HG02610 (cell line): Measurements from ENCODE around the gene SLC16A10.
A peak's percentile ranks its signal among the peaks of the same experiment; 100 is the strongest.
"Not testable (repeated sequence)": the region's sequence is repeated elsewhere in the genome, so short reads cannot be mapped to it uniquely, and the experiment has no call there.

Experiments used
- ATAC-seq: cut with Tn5 transposase; IDR thresholded peaks from one replicate; pipeline ENCODE4 v1.9.1; 2021; ENCODE audit warnings: mild to moderate bottlenecking, moderate library complexity; ENCODE audit not compliant: unreplicated experiment

The SLC16A10 gene, protein sequence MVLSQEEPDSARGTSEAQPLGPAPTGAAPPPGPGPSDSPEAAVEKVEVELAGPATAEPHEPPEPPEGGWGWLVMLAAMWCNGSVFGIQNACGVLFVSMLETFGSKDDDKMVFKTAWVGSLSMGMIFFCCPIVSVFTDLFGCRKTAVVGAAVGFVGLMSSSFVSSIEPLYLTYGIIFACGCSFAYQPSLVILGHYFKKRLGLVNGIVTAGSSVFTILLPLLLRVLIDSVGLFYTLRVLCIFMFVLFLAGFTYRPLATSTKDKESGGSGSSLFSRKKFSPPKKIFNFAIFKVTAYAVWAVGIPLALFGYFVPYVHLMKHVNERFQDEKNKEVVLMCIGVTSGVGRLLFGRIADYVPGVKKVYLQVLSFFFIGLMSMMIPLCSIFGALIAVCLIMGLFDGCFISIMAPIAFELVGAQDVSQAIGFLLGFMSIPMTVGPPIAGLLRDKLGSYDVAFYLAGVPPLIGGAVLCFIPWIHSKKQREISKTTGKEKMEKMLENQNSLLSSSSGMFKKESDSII

GRCh38 chr6:111087106-111087835 is at the start of gene SLC16A10:
Gene SLC16A10 (plus strand): TSS chr6:111087503. CDS start chr6:111087753, 250 bp downstream.
- ATAC-seq, result peak; percentile 79

DNA sequence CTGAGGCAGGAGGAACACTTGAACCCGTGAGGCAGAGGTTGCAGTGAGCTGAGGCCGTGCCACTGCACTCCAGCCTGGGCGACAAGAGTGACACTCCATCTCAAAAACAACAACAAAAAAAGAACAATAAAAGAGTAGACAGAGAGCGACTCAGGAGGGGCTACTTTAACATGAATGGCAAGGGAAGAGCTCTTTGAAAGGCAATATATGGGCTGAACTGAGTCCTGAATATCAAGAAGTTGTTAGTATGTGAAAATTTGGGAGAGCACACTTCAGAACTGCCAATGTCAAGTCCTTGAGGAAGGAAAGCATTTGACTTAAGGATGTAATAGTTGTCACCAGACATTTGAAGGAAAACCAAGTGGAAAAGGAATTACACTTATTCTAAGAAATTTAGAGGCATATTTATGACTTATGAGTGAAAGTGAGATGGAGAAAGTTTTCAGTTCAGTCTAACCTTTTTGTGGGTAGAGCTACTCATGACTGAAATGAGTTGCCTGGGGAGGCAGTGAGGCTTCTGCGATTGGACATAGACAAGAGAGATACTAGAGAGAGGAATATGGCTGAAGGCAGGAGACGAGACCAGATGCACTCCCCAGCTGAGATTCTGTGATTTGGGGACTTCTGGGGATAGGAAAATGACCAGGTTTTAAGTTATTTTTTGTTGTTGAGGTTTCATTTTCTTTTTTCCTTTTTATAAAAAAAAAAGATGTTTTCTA is 48.6 kb upstream of the SLC16A10 start:
- ATAC-seq, result peak; percentile 89

- ATAC-seq, result no peak
These were observed 45.4 kb upstream of the SLC16A10 start for GRCh38 chr6:111041917-111042316.

GRCh38 chr6:111047244-111047643 is 40.1 kb upstream of the SLC16A10 start:
- no peak for ATAC-seq

DNA sequence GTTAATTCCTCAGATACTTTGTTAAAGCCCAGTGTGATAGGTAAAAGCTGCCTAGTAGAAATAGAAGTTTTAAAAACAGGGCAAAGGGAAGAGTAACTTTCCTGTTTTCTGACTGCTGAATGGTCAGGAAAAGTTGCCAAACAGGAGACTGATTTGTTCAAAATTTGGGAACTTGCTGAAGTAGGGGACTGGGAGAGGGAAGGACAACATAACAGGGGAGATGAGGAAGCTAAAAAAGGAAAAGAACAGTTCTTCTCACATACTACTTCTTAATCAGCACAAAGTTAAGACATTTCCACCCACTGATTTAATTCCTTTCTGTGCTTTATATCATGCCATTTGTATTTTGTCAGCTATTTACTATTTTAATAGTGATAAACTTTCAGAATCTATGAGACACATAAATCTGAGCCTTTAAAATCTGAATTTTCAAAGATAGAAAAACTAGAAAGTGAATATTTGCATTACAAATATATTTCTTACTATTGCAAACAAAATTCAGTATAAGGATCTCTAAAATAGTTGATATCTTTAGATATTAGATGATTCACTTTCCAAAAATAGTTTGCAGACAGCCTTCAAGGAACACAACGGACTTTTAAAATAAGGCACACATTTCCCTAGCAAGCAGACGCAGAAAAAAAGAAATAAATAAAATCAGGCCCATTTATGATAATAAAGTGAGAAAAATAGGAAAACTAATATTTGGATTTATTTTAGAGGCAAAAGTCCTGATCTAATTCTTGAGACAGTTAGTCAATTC is 36.9 kb upstream of the SLC16A10 start:
- no peak for ATAC-seq

- no peak for ATAC-seq
These were observed 35.1 kb upstream of the SLC16A10 start for GRCh38 chr6:111052171-111052570.

DNA sequence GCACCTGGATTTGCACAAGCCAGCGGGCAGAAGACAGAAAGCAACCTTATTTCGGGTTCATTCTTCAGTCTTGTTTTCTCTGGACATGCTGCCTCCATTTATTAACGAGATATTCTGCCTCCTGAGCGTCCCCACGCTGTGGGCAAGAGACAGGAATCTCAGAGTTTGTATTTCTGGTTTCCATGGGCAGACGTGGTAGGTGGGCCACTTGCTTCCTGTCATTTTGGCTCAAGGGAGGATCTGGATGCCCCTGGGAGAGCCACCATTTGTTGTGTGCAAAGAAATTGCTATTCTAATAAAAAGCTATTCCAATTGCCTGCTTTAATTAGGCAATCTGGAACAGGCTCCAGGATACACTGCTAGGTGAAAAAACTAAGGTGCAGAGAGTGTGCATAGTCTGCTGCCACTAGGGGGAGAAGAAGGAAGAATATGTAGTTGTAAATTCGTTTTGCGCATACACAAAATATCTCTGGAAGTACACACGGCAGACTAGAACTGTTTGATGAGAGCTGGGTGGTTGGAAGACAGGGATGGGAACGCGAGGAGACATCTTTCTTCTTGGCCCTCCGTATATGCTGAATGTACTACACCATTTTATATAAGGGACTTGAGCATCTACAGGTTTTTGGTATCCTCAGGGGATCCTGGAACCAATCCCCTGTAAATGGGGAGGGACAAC is 30.1 kb upstream of the SLC16A10 start:
- no peak for ATAC-seq

DNA sequence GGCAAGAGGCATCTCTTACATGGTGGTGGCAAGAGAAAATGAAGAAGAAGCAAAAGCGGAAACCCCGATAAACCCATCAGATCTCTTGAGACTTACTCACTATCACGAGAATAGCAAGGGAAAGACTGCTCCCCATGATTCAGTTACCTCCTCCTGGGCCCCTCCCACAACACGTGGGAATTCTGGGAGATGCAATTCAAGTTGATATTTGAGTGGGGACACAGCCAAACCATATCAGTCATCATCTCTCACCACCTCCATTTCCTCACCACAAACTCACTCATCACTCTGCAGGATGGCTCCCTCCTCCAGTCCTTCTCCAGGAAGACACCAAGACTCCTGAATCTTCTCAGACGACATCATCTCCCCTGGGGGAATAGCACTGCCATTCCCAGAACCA is 25.8 kb upstream of the SLC16A10 start:
- no peak for ATAC-seq

- ATAC-seq, result not testable (repeated sequence)
These were observed 25.3 kb upstream of the SLC16A10 start for GRCh38 chr6:111061985-111062384.

DNA sequence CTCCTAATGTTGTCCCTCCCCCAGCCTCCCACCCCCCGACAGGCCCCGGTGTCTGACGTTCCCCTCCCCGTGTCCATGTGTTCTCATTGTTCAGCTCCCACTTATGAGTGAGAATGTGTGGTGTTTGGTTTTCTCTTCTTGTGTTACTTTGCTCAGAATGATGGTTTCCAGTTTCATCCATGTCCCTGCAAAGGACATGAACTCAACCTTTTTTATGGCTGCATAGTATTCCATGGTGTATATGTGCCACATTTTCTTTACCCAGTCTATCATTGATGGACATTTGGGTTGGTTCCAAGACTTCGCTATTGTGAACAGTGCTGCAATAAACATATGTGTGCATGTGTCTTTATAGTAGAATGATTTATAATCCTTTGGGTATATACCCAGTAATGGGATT is 24.4 kb upstream of the SLC16A10 start:
- ATAC-seq, result not testable (repeated sequence)

GRCh38 chr6:111068109-111068865 is 19.0 kb upstream of the SLC16A10 start:
- ATAC-seq, result no peak

GRCh38 chr6:111068866-111069234 is 18.5 kb upstream of the SLC16A10 start:
- ATAC-seq, result no peak

- no peak for ATAC-seq
These were observed 17.8 kb upstream of the SLC16A10 start for GRCh38 chr6:111069382-111070104.

DNA sequence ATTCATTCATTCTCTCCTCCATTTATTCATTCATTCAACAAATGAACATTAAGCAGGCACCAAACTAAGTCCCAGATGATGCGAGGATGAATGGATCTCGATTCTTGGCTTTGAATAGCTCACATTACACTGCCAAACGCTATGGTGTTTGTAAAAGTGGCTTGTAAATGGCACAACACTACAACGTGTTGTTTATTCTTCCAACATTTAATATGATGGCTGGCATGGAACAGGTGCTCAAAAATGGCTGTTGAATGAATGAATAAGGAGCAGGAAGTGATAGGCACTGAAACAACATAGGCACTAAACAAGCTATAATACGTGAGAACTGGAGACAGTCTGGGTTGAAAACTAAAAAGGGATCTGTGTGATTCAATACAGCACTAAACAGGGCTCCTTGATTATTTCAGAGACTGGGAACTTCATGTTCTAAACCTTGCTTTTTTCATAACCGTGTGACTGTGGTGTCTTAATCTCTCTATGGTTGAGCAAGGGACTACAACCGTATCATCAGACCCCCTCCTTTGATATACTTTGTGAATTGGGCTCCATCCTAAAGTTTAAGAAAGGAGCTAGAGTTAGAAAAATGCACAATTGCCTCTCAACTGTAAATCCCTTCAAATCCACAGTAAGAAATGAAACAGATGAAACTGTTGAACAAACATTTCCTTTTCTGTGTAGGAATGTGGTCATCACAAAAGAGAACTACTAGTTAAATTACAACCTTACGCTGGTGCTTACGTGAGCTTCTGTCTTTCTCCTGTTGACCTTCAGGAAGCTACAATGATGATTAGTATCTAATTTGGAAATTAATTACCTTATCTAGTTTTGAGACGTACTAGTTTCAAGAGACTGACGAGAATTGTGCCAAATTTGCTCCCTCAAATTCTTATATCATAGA is 16.9 kb upstream of the SLC16A10 start:
- no peak for ATAC-seq

DNA sequence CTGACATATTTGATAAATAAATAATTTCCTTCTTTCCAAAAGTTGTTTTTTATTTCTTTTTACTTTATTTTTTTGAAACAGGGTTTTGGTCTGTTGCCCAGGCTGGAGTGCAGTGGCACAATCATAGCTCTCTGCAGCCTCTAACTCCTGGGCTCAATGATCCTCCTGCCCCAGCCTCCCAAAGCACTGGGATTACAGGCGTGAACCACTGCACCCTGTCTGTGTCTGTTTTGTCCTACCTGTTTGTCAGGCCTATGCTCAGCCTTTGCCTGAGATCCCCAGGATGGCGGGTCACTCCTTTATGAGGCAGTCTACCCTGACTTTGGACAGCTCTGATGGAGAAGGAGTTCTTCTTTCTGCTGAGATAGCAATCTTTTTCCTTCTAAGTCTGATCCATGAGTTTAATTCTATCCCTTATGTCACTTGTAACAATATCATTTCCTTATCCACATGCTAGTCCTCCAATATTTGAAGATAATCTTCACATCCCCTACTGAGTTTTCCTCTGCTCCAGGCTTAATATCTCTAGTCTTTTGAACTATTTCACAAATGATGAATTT is 14.4 kb upstream of the SLC16A10 start:
- ATAC-seq, result no peak

DNA sequence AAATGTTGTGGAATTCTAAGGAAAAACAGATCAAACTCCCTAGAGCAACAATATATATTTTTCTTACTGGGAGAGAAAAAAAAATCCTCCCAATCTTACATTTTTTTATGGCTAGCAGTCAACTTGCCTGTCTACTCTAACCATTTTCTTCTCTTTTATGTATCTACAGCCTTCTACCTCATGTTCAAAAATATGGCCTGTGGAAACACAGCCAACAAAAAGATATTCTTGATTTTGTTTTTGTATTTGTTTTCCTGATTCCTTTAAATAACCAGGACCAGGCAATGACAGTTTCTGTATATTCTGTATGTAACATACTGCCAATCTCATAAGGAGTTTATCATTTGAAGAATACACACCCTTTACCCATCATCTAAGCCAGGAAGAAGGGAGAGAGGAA is 13.0 kb upstream of the SLC16A10 start:
- ATAC-seq, result no peak

GRCh38 chr6:111076024-111076695 is 11.1 kb upstream of the SLC16A10 start:
- no peak for ATAC-seq
